C4-2B (cell line): ENCODE results near the gene OSBP2.

ENCODE experiments used
- CTCF ChIP-seq: fragments of 450-650 bp; conservative IDR thresholded peaks from 2 replicates; pipeline ENCODE4 v1.5.1; 2017; ENCODE audit warnings: mild to moderate bottlenecking
- ZFX ChIP-seq: fragments of 450-650 bp; IDR thresholded peaks from 2 replicates; pipeline ENCODE4 v1.6.1; 2017

- TF ChIP-seq CTCF, result no peak
- no peak for TF ChIP-seq ZFX
These were observed 233.1 kb downstream of the OSBP2 start for GRCh38 chr22:30927806-30928205.
